ENCODE measurements around the gene HBB. TPM values are rescaled to one million over a fixed set of nuclear protein-coding genes. Genes with fewer than 3 reads are reported as not detected.

Gene HBB
- polyA plus RNA-seq, 1 donor from 2014 or later: not detected

GRCh38 chr11:5223686-5224085, 3.2 kb downstream of the HBB start:
- Histone ChIP-seq H3K9ac (ENCODE audit: low read length) (no peak overlapping the region), H3K4me2 (ENCODE audit: low read length) (no peak overlapping the region), H3K79me2 (replicated peaks; ENCODE audit: insufficient read depth, low read length) (no peaks in the 10 kb centered on the region), H3K36me3 (ENCODE audit: insufficient read depth, low read length) (no peaks in the 10 kb centered on the region), H3K4me3 (ENCODE audit: low read length) (no peak overlapping the region), H3K27ac (ENCODE audit: low read length) (no peak overlapping the region), H3F3A (ENCODE audit: insufficient read depth, low read length, poor library complexity, severe bottlenecking) (no peaks in the 10 kb centered on the region), H3K9me3 (ENCODE audit: low read length) (no peaks in the 10 kb centered on the region), H3K27me3 (ENCODE audit: insufficient read depth, low read depth, low read length) (no peaks in the 10 kb centered on the region), H2AFZ (ENCODE audit: low read depth, low read length) (no peak overlapping the region), H4K20me1 (ENCODE audit: insufficient read depth) (no peaks in the 10 kb centered on the region), H3K9me2 (ENCODE audit: insufficient read depth, low read length) (no peaks in the 10 kb centered on the region)
- no peak for TF ChIP-seq MXI1 (conservative IDR thresholded peaks at IDR 0.05; ENCODE audit: poor library complexity, severe bottlenecking)
- TF ChIP-seq TAF1 (IDR thresholded peaks at IDR 0.05; ENCODE audit: low read depth): no peak
- no peak for TF ChIP-seq SMC3 (conservative IDR thresholded peaks at IDR 0.05; ENCODE audit: poor library complexity)
- TF ChIP-seq EZH2 (IDR thresholded peaks at IDR 0.05; ENCODE audit: borderline replicate concordance, insufficient read depth, low read length, poor library complexity, severe bottlenecking): no peak
- TF ChIP-seq POLR2AphosphoS5 (IDR thresholded peaks at IDR 0.05): no peak
- TF ChIP-seq, protein P1, sequence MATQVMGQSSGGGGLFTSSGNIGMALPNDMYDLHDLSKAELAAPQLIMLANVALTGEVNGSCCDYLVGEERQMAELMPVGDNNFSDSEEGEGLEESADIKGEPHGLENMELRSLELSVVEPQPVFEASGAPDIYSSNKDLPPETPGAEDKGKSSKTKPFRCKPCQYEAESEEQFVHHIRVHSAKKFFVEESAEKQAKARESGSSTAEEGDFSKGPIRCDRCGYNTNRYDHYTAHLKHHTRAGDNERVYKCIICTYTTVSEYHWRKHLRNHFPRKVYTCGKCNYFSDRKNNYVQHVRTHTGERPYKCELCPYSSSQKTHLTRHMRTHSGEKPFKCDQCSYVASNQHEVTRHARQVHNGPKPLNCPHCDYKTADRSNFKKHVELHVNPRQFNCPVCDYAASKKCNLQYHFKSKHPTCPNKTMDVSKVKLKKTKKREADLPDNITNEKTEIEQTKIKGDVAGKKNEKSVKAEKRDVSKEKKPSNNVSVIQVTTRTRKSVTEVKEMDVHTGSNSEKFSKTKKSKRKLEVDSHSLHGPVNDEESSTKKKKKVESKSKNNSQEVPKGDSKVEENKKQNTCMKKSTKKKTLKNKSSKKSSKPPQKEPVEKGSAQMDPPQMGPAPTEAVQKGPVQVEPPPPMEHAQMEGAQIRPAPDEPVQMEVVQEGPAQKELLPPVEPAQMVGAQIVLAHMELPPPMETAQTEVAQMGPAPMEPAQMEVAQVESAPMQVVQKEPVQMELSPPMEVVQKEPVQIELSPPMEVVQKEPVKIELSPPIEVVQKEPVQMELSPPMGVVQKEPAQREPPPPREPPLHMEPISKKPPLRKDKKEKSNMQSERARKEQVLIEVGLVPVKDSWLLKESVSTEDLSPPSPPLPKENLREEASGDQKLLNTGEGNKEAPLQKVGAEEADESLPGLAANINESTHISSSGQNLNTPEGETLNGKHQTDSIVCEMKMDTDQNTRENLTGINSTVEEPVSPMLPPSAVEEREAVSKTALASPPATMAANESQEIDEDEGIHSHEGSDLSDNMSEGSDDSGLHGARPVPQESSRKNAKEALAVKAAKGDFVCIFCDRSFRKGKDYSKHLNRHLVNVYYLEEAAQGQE (IDR thresholded peaks at IDR 0.05; ENCODE audit: borderline replicate concordance): no peak
- no peak for TF ChIP-seq RAD21 (conservative IDR thresholded peaks at IDR 0.05)
- TF ChIP-seq, protein P2, sequence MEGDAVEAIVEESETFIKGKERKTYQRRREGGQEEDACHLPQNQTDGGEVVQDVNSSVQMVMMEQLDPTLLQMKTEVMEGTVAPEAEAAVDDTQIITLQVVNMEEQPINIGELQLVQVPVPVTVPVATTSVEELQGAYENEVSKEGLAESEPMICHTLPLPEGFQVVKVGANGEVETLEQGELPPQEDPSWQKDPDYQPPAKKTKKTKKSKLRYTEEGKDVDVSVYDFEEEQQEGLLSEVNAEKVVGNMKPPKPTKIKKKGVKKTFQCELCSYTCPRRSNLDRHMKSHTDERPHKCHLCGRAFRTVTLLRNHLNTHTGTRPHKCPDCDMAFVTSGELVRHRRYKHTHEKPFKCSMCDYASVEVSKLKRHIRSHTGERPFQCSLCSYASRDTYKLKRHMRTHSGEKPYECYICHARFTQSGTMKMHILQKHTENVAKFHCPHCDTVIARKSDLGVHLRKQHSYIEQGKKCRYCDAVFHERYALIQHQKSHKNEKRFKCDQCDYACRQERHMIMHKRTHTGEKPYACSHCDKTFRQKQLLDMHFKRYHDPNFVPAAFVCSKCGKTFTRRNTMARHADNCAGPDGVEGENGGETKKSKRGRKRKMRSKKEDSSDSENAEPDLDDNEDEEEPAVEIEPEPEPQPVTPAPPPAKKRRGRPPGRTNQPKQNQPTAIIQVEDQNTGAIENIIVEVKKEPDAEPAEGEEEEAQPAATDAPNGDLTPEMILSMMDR (IDR thresholded peaks at IDR 0.05; ENCODE audit: poor library complexity, severe bottlenecking): no peak
- TF ChIP-seq EP300 (conservative IDR thresholded peaks at IDR 0.05; ENCODE audit: poor library complexity, severe bottlenecking): no peak

DNA sequence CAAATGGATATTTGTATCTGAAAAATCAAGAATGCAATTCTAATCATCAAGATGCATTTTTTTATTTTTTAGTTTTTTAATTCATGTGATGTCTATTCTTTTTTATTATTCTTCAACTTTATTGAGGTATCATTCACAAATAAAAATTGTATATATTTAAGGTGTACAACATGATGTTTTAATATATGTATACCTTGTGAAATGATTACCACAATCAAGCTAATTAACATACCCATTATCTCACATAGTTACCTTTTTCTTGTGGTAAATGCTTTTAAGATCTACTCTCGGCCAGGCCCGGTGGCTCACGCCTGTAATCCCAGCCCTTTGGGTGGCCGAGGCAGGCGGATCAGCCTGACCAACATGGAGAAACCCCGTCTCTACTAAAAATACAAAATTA, 3.7 kb downstream of the HBB start:
- Histone ChIP-seq H3K9me3 (ENCODE audit: low read length) (no peaks in the 10 kb centered on the region), H3K4me2 (ENCODE audit: low read length) (no peak overlapping the region), H3K9me2 (ENCODE audit: insufficient read depth, low read length) (no peaks in the 10 kb centered on the region), H2AFZ (ENCODE audit: low read depth, low read length) (no peak overlapping the region), H3K36me3 (ENCODE audit: insufficient read depth, low read length) (no peaks in the 10 kb centered on the region), H3K27ac (ENCODE audit: low read length) (no peak overlapping the region), H3K9ac (ENCODE audit: low read length) (no peak overlapping the region), H3F3A (ENCODE audit: insufficient read depth, low read length, poor library complexity, severe bottlenecking) (no peaks in the 10 kb centered on the region), H4K20me1 (ENCODE audit: insufficient read depth) (no peaks in the 10 kb centered on the region), H3K4me3 (ENCODE audit: low read length) (no peak overlapping the region), H3K79me2 (replicated peaks; ENCODE audit: insufficient read depth, low read length) (no peaks in the 10 kb centered on the region), H3K27me3 (ENCODE audit: insufficient read depth, low read depth, low read length) (no peaks in the 10 kb centered on the region)
- TF ChIP-seq RAD21 (conservative IDR thresholded peaks at IDR 0.05) (no peak), TAF1 (IDR thresholded peaks at IDR 0.05; ENCODE audit: low read depth) (no peak), EZH2 (IDR thresholded peaks at IDR 0.05; ENCODE audit: borderline replicate concordance, insufficient read depth, low read length, poor library complexity, severe bottlenecking) (no peak), MXI1 (conservative IDR thresholded peaks at IDR 0.05; ENCODE audit: poor library complexity, severe bottlenecking) (no peak)
- TF ChIP-seq, protein P2 (IDR thresholded peaks at IDR 0.05; ENCODE audit: poor library complexity, severe bottlenecking): no peak

All from neural cell (in vitro differentiated cells).